Fibroblast of lung (primary cell): ENCODE results near the gene SERPINB6. TPM values are rescaled to one million over a fixed set of nuclear protein-coding genes. Genes with fewer than 3 reads are reported as not detected.
"Not testable (repeated sequence)": the region's sequence is repeated elsewhere in the genome, so short reads cannot be mapped to it uniquely, and the experiment has no call there.

ENCODE experiments used
- DNase-seq, 2 donors: peaks; one replicate each; pipeline versions ENCODE4 v3.0.0 to v3.0.0-alpha.2; 2010; ENCODE audit warnings: low read depth in 2 of 2
- H2AFZ ChIP-seq: 2 replicates; pipeline ENCODE4 v1.5.1; 2012; ENCODE audit warnings: low read length, control low read depth, inconsistent platforms
- H3K27ac ChIP-seq: 2 replicates; pipeline ENCODE4 v1.5.1; 2011; ENCODE audit warnings: low read length, control low read depth; ENCODE audit not compliant: insufficient read depth
- H3K27me3 ChIP-seq: 2 replicates; pipeline ENCODE4 v1.5.1; 2011; ENCODE audit warnings: mild to moderate bottlenecking, low read length; ENCODE audit not compliant: control insufficient read depth, insufficient read depth
- H3K36me3 ChIP-seq: 2 replicates; pipeline ENCODE4 v1.5.1; 2011; ENCODE audit warnings: low read length; ENCODE audit not compliant: control insufficient read depth, insufficient read depth
- H3K4me1 ChIP-seq: 2 replicates; pipeline ENCODE4 v1.5.1; 2011; ENCODE audit warnings: low read length; ENCODE audit not compliant: control insufficient read depth, insufficient read depth; ENCODE audit errors: extremely low read depth
- H3K4me2 ChIP-seq: 2 replicates; pipeline ENCODE4 v1.5.1; 2011; ENCODE audit warnings: low read length, control low read depth; ENCODE audit not compliant: insufficient read depth; ENCODE audit errors: extremely low read depth
- H3K4me3 ChIP-seq, 4 experiments: fragments of 200-600 bp in 1 of 4; sonication (generic) in 1 of 4; replicated peaks in 1 of 4; 2 replicates each; pipeline ENCODE4 v1.5.1; 2011 to 2016; ENCODE audit warnings: low read length in 4 of 4, low read depth in 3 of 4, mild to moderate bottlenecking in 3 of 4, control low read depth in 2 of 4, inconsistent platforms in 1 of 4, mixed read lengths in 1 of 4; ENCODE audit not compliant: insufficient read depth in 1 of 4; ENCODE audit errors: control extremely low read depth in 1 of 4
- H3K79me2 ChIP-seq: 2 replicates; pipeline ENCODE4 v1.5.1; 2012; ENCODE audit warnings: mild to moderate bottlenecking, low read length, inconsistent platforms; ENCODE audit not compliant: control insufficient read depth, insufficient read depth
- H3K9ac ChIP-seq: 2 replicates; pipeline ENCODE4 v1.5.1; 2011; ENCODE audit warnings: mild to moderate bottlenecking, low read length, control low read depth; ENCODE audit not compliant: insufficient read depth
- H3K9me3 ChIP-seq: 2 replicates; pipeline ENCODE4 v1.5.1; 2012; ENCODE audit warnings: low read depth, low read length; ENCODE audit not compliant: control insufficient read depth, insufficient read depth
- H4K20me1 ChIP-seq: 2 replicates; pipeline ENCODE4 v1.5.1; 2011; ENCODE audit warnings: low read length; ENCODE audit not compliant: control insufficient read depth, insufficient read depth; ENCODE audit errors: extremely low read depth
- CTCF ChIP-seq, 2 donors: IDR thresholded peaks in 1 of 2; conservative IDR thresholded peaks in 1 of 2; 1 replicate in 1 of 2; 2 replicates in 1 of 2; pipeline ENCODE4 v1.5.1; 2011 to 2012; ENCODE audit warnings: low read length in 2 of 2, control low read depth in 1 of 2, inconsistent platforms in 1 of 2, low read depth in 1 of 2, mild to moderate bottlenecking in 1 of 2
- EZH2 ChIP-seq: IDR thresholded peaks from 2 replicates; pipeline ENCODE4 v1.5.1; 2012; ENCODE audit warnings: low read length, control low read depth, mild to moderate bottlenecking; ENCODE audit errors: missing control alignments
- polyA plus RNA-seq, 2 donors: library from polyadenylated mRNA; depleted of rRNA in 1 of 2; stranded (reverse) in 1 of 2; unstranded in 1 of 2; fragments of >200 nt; gene quantifications; 2 replicates each; pipeline ENCODE4 v1.2.1, GENCODE V29; 2011 to 2012; ENCODE audit warnings: missing spikeins in 1 of 2
- total RNA-seq: library from RNA; depleted of rRNA; stranded (reverse); fragments of >200 nt; gene quantifications from 2 replicates; pipeline ENCODE4 v1.2.1, GENCODE V29; 2014

The SERPINB6 gene
- total and polyA plus RNA-seq, 2 donors (not counting 1 experiment from before 2014, with no cell fraction given), result 83.9 to 181 TPM

GRCh38 chr6:2943564-2943955 lies 27.8 kb downstream of the SERPINB6 start:
- H3K27me3 ChIP-seq, result no peaks in the 10 kb centered on the region
- no peaks in the 10 kb centered on the region for H4K20me1 ChIP-seq
- no peak for TF ChIP-seq CTCF (conservative IDR thresholded peaks at IDR 0.05 in 1 of 2, IDR thresholded peaks at IDR 0.05 in 1 of 2; ENCODE audit: low read depth in 1 of 2, low read length in 2 of 2)
- TF ChIP-seq EZH2, result no peak
- peaks cover 8% of the 10 kb centered on the region for H3K36me3 ChIP-seq
- no peaks in the 10 kb centered on the region for H3K79me2 ChIP-seq
- no peaks in the 10 kb centered on the region for H3K9me3 ChIP-seq
- H2AFZ ChIP-seq, result no peak overlapping the region
- no peak overlapping the region for H3K4me3 ChIP-seq
- H3K4me2 ChIP-seq, result no peak overlapping the region
- H3K27ac ChIP-seq, result no peak overlapping the region
- DNase-seq, result no peak
- H3K4me1 ChIP-seq, result no peaks in the 10 kb centered on the region
- H3K9ac ChIP-seq, result no peak overlapping the region

- H3K4me2 ChIP-seq, result no peak overlapping the region
- H3K79me2 ChIP-seq, result no peaks in the 10 kb centered on the region
- no peak for TF ChIP-seq CTCF (conservative IDR thresholded peaks at IDR 0.05 in 1 of 2, IDR thresholded peaks at IDR 0.05 in 1 of 2; ENCODE audit: low read depth in 1 of 2, low read length in 2 of 2)
- no peak for TF ChIP-seq EZH2
- H3K27ac ChIP-seq, result no peak overlapping the region
- no peaks in the 10 kb centered on the region for H3K4me1 ChIP-seq
- no peak overlapping the region for H3K4me3 ChIP-seq
- H3K36me3 ChIP-seq, result peaks cover 3% of the 10 kb centered on the region
- H4K20me1 ChIP-seq, result no peaks in the 10 kb centered on the region
- no peak overlapping the region for H3K9ac ChIP-seq
- H3K27me3 ChIP-seq, result no peaks in the 10 kb centered on the region
- H2AFZ ChIP-seq, result no peak overlapping the region
- no peaks in the 10 kb centered on the region for H3K9me3 ChIP-seq
- no peak for DNase-seq
Observed at GRCh38 chr6:2942914-2943563, 28.3 kb downstream of the SERPINB6 start.

GRCh38 chr6:2942116-2942515 lies 29.3 kb downstream of the SERPINB6 start:
- H3K9ac ChIP-seq, H3K36me3 ChIP-seq, H4K20me1 ChIP-seq, H3K9me3 ChIP-seq, H3K4me1 ChIP-seq, H3K4me3 ChIP-seq, DNase-seq, H3K27me3 ChIP-seq, H2AFZ ChIP-seq, H3K27ac ChIP-seq, H3K4me2 ChIP-seq, H3K79me2 ChIP-seq: not testable (repeated sequence)
